LNCaP clone FGC (cell line): ENCODE data around the gene DNAH6.
"Not testable (repeated sequence)": the region's sequence is repeated elsewhere in the genome, so short reads cannot be mapped to it uniquely, and the experiment has no call there.

Experiments used
- DNase-seq: peaks from one replicate; pipeline ENCODE4 v3.0.0-alpha.2; 2011; ENCODE audit warnings: low read depth
- H3K4me3 ChIP-seq: 2 replicates; pipeline ENCODE4 v1.5.1; 2011; ENCODE audit warnings: mild to moderate bottlenecking, low read depth, low read length, control low read depth
- CTCF ChIP-seq: IDR thresholded peaks from 2 replicates; pipeline ENCODE4 v1.5.1; 2012; ENCODE audit warnings: mild to moderate bottlenecking; ENCODE audit not compliant: control insufficient read depth, insufficient read depth; ENCODE audit errors: extremely low read depth

The DNAH6 gene

GRCh38 chr2:84498150-84498799, 18.0 kb upstream of the DNAH6 start:
- TF ChIP-seq CTCF = no peak
- no peak for DNase-seq
- no peak overlapping the region for H3K4me3 ChIP-seq

GRCh38 chr2:84511024-84511423, 5.3 kb upstream of the DNAH6 start:
- H3K4me3 ChIP-seq = not testable (repeated sequence)

GRCh38 chr2:84515788-84516187, 510 bp upstream of the DNAH6 start:
- DNase-seq = no peak
- peak overlapping the region; percentile 66 for H3K4me3 ChIP-seq
- no peak for TF ChIP-seq CTCF

More at GRCh38 chr2:84511024-84511423, 5.3 kb upstream of the DNAH6 start:
- not testable (repeated sequence) for DNase-seq

- TF ChIP-seq CTCF = no peak
- DNase-seq = no peak
- H3K4me3 ChIP-seq = no peak overlapping the region
Observed at GRCh38 chr2:84519332-84519957, 3.1 kb downstream of the DNAH6 start.

- TF ChIP-seq CTCF = peak; percentile 36
- no peak overlapping the region for H3K4me3 ChIP-seq
- DNase-seq = no peak
Observed at GRCh38 chr2:84526562-84526961, 10.3 kb downstream of the DNAH6 start.

GRCh38 chr2:84527137-84528129, 11.1 kb downstream of the DNAH6 start:
- peak; percentile 63 for DNase-seq
- no peak overlapping the region for H3K4me3 ChIP-seq
- no peak for TF ChIP-seq CTCF

GRCh38 chr2:84532291-84532690, 16.0 kb downstream of the DNAH6 start:
- peak; percentile 88 for DNase-seq
- no peak for TF ChIP-seq CTCF
- H3K4me3 ChIP-seq = no peak overlapping the region
